ENCODE results near the gene ATP6AP1. TPM values are rescaled to one million over a fixed set of nuclear protein-coding genes. Genes with fewer than 3 reads are reported as not detected.

The ATP6AP1 gene
- total and polyA plus RNA-seq, 2 experiments from 2014 or later = 37.7 to 52.1 TPM

- Histone ChIP-seq H3K79me2 (replicated peaks; ENCODE audit: insufficient read depth) (no peaks in the 10 kb centered on the region), H3K27ac (ENCODE audit: low read depth) (no peak overlapping the region), H3K27me3 (ENCODE audit: insufficient read depth) (no peaks in the 10 kb centered on the region), H3F3A (replicated peaks; ENCODE audit: low read depth) (no peaks in the 10 kb centered on the region), H3K4me2 (no peak overlapping the region), H3K36me3 (ENCODE audit: insufficient read depth) (no peaks in the 10 kb centered on the region), H3K9me2 (ENCODE audit: insufficient read depth) (no peaks in the 10 kb centered on the region), H2AFZ (no peak overlapping the region), H3K4me3 (no peak overlapping the region), H4K20me1 (replicated peaks; ENCODE audit: insufficient read depth) (no peaks in the 10 kb centered on the region), H3K4me1 (ENCODE audit: insufficient read depth) (0 out of 2 replicates have a peak, but pooled peaks cover 1% of the 10 kb centered on the region)
- no peaks in the 10 kb centered on the region for H3K4me1 Mint-ChIP-seq
- TF ChIP-seq JUNB (IDR thresholded peaks at IDR 0.05; ENCODE audit: unreplicated experiment) (no peak), EZH2phosphoT487 (IDR thresholded peaks at IDR 0.05; ENCODE audit: unreplicated experiment) (no peak), ZNF331 (CRISPR knock-in tag; IDR thresholded peaks at IDR 0.05; ENCODE audit: low read depth) (no peak), CTCF (conservative IDR thresholded peaks at IDR 0.05; ENCODE audit: low read depth in 2 of 2) (no peak), EZH2 (IDR thresholded peaks at IDR 0.05; ENCODE audit: low read depth, unreplicated experiment) (no peak), NANOG (IDR thresholded peaks at IDR 0.05; ENCODE audit: borderline replicate concordance) (no peak), POLR2AphosphoS5 (IDR thresholded peaks at IDR 0.05; ENCODE audit: low read depth) (no peak), STAT1 (IDR thresholded peaks at IDR 0.05; ENCODE audit: unreplicated experiment) (no peak), CREB1 (CRISPR knock-in tag; IDR thresholded peaks at IDR 0.05; ENCODE audit: low read depth) (no peak), ZNF114 (CRISPR knock-in tag; IDR thresholded peaks at IDR 0.05) (no peak)
- TF ChIP-seq, protein P1, sequence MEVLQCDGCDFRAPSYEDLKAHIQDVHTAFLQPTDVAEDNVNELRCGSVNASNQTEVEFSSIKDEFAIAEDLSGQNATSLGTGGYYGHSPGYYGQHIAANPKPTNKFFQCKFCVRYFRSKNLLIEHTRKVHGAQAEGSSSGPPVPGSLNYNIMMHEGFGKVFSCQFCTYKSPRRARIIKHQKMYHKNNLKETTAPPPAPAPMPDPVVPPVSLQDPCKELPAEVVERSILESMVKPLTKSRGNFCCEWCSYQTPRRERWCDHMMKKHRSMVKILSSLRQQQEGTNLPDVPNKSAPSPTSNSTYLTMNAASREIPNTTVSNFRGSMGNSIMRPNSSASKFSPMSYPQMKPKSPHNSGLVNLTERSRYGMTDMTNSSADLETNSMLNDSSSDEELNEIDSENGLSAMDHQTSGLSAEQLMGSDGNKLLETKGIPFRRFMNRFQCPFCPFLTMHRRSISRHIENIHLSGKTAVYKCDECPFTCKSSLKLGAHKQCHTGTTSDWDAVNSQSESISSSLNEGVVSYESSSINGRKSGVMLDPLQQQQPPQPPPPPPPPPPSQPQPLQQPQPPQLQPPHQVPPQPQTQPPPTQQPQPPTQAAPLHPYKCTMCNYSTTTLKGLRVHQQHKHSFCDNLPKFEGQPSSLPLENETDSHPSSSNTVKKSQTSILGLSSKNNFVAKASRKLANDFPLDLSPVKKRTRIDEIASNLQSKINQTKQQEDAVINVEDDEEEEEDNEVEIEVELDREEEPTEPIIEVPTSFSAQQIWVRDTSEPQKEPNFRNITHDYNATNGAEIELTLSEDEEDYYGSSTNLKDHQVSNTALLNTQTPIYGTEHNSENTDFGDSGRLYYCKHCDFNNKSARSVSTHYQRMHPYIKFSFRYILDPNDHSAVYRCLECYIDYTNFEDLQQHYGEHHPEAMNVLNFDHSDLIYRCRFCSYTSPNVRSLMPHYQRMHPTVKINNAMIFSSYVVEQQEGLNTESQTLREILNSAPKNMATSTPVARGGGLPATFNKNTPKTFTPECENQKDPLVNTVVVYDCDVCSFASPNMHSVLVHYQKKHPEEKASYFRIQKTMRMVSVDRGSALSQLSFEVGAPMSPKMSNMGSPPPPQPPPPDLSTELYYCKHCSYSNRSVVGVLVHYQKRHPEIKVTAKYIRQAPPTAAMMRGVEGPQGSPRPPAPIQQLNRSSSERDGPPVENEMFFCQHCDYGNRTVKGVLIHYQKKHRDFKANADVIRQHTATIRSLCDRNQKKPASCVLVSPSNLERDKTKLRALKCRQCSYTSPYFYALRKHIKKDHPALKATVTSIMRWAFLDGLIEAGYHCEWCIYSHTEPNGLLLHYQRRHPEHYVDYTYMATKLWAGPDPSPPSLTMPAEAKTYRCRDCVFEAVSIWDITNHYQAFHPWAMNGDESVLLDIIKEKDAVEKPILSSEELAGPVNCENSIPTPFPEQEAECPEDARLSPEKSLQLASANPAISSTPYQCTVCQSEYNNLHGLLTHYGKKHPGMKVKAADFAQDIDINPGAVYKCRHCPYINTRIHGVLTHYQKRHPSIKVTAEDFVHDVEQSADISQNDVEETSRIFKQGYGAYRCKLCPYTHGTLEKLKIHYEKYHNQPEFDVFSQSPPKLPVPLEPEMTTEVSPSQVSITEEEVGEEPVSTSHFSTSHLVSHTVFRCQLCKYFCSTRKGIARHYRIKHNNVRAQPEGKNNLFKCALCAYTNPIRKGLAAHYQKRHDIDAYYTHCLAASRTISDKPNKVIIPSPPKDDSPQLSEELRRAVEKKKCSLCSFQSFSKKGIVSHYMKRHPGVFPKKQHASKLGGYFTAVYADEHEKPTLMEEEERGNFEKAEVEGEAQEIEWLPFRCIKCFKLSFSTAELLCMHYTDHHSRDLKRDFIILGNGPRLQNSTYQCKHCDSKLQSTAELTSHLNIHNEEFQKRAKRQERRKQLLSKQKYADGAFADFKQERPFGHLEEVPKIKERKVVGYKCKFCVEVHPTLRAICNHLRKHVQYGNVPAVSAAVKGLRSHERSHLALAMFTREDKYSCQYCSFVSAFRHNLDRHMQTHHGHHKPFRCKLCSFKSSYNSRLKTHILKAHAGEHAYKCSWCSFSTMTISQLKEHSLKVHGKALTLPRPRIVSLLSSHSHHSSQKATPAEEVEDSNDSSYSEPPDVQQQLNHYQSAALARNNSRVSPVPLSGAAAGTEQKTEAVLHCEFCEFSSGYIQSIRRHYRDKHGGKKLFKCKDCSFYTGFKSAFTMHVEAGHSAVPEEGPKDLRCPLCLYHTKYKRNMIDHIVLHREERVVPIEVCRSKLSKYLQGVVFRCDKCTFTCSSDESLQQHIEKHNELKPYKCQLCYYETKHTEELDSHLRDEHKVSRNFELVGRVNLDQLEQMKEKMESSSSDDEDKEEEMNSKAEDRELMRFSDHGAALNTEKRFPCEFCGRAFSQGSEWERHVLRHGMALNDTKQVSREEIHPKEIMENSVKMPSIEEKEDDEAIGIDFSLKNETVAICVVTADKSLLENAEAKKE (CRISPR knock-in tag; IDR thresholded peaks at IDR 0.05) = no peak
- TF ChIP-seq, protein P2, sequence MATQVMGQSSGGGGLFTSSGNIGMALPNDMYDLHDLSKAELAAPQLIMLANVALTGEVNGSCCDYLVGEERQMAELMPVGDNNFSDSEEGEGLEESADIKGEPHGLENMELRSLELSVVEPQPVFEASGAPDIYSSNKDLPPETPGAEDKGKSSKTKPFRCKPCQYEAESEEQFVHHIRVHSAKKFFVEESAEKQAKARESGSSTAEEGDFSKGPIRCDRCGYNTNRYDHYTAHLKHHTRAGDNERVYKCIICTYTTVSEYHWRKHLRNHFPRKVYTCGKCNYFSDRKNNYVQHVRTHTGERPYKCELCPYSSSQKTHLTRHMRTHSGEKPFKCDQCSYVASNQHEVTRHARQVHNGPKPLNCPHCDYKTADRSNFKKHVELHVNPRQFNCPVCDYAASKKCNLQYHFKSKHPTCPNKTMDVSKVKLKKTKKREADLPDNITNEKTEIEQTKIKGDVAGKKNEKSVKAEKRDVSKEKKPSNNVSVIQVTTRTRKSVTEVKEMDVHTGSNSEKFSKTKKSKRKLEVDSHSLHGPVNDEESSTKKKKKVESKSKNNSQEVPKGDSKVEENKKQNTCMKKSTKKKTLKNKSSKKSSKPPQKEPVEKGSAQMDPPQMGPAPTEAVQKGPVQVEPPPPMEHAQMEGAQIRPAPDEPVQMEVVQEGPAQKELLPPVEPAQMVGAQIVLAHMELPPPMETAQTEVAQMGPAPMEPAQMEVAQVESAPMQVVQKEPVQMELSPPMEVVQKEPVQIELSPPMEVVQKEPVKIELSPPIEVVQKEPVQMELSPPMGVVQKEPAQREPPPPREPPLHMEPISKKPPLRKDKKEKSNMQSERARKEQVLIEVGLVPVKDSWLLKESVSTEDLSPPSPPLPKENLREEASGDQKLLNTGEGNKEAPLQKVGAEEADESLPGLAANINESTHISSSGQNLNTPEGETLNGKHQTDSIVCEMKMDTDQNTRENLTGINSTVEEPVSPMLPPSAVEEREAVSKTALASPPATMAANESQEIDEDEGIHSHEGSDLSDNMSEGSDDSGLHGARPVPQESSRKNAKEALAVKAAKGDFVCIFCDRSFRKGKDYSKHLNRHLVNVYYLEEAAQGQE (IDR thresholded peaks at IDR 0.05; ENCODE audit: unreplicated experiment) = no peak
- TF ChIP-seq, protein P3, sequence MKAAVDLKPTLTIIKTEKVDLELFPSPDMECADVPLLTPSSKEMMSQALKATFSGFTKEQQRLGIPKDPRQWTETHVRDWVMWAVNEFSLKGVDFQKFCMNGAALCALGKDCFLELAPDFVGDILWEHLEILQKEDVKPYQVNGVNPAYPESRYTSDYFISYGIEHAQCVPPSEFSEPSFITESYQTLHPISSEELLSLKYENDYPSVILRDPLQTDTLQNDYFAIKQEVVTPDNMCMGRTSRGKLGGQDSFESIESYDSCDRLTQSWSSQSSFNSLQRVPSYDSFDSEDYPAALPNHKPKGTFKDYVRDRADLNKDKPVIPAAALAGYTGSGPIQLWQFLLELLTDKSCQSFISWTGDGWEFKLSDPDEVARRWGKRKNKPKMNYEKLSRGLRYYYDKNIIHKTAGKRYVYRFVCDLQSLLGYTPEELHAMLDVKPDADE (IDR thresholded peaks at IDR 0.05) = no peak
- H3K27me3 Mint-ChIP-seq (ENCODE audit: insufficient read depth, low read depth, poor library complexity) = peaks cover 3% of the 10 kb centered on the region
- H3K27ac Mint-ChIP-seq = no peak overlapping the region
- DNase-seq (ENCODE audit: low spot score) = no peak
- no peaks in the 10 kb centered on the region for H3K9me3 Mint-ChIP-seq
- peaks cover 6% of the 10 kb centered on the region; the same call in 2 of the 3 replicates for H3K36me3 Mint-ChIP-seq (ENCODE audit: low read depth)
- no peak for ATAC-seq
- no peak overlapping the region for H3K4me3 Mint-ChIP-seq
Measured at GRCh38 chrX:154448484-154448883, 20.0 kb downstream of the ATP6AP1 start.
